AG04450 (cell line): ENCODE results near the gene C7orf33. TPM values are rescaled to one million over a fixed set of nuclear protein-coding genes. Genes with fewer than 3 reads are reported as not detected.

Source experiments
- CTCF ChIA-PET: fragments of 300-600, 350-600 bp; formaldehyde crosslinking; extraction: SDS; loops from one replicate; lab custom pipeline; 2022; ENCODE audit warnings: antibody characterized with exemption, inconsistent platforms; lab: Charles Lee
- POLR2A ChIA-PET: fragments of 350-600 bp; formaldehyde crosslinking; extraction: SDS; loops from one replicate; lab custom pipeline; 2021; ENCODE audit warnings: antibody characterized with exemption, inconsistent platforms; lab: Yijun Ruan, JAX
- DNase-seq: peaks from one replicate; pipeline ENCODE4 v3.0.0-alpha.2; 2011; ENCODE audit warnings: low read depth, low spot score
- H3K27ac ChIP-seq: one replicate; pipeline ENCODE4 v1.5.1; 2012; ENCODE audit warnings: low read depth, low read length, control low read depth
- H3K27me3 ChIP-seq: one replicate; pipeline ENCODE4 v1.6.0; 2012; ENCODE audit warnings: low read length; ENCODE audit not compliant: control insufficient read depth, insufficient read depth
- H3K4me3 ChIP-seq: 2 replicates; pipeline ENCODE4 v1.5.1; 2011; ENCODE audit warnings: mild to moderate bottlenecking, low read depth, low read length, control low read depth
- H3K9me3 ChIP-seq: 2 replicates; pipeline ENCODE4 v1.5.1; 2012; ENCODE audit warnings: low read length; ENCODE audit not compliant: control insufficient read depth, insufficient read depth
- CTCF ChIP-seq: IDR thresholded peaks from 2 replicates; pipeline ENCODE4 v1.5.1; 2011; ENCODE audit warnings: low read depth, low read length, control low read depth, inconsistent platforms
- polyA plus RNA-seq: library from polyadenylated mRNA; depleted of rRNA; stranded (reverse); fragments of >200 nt; gene quantifications from 2 replicates; pipeline ENCODE4 v1.2.3, GENCODE V29; 2011

C7orf33 gene
- polyA plus RNA-seq, 1 experiment = not detected

- ChIA-PET CTCF (no interaction called here), POLR2A (no interaction called here)
- no peak for TF ChIP-seq CTCF
- no peak overlapping the region for H3K4me3 ChIP-seq
- no peak overlapping the region for H3K27ac ChIP-seq
- peaks cover 2% of the 10 kb centered on the region for H3K27me3 ChIP-seq
- 0 out of 2 replicates have a peak, but pooled peaks cover 3% of the 10 kb centered on the region for H3K9me3 ChIP-seq
- no peak for DNase-seq
Measured at GRCh38 chr7:148605350-148605749, 14.8 kb downstream of the C7orf33 start.

- ChIA-PET CTCF (no interaction called here), POLR2A (interaction anchor here (0.7 kb wide), 1 partner anchor 91 kb away, joined by 3 read pairs; no protein-coding TSS in a partner anchor)
- 0 out of 2 replicates have a peak, but pooled peaks cover 3% of the 10 kb centered on the region for H3K9me3 ChIP-seq
- peaks cover 2% of the 10 kb centered on the region for H3K27me3 ChIP-seq
- TF ChIP-seq CTCF = no peak
- H3K27ac ChIP-seq = no peak overlapping the region
- no peak for DNase-seq
- no peak overlapping the region for H3K4me3 ChIP-seq
Measured at GRCh38 chr7:148607151-148607661, 16.6 kb downstream of the C7orf33 start.

GRCh38 chr7:148609045-148609725 is 18.6 kb downstream of the C7orf33 start:
- ChIA-PET CTCF (interaction anchor here (0.6 to 1.0 kb wide), 2 partner anchors 332 to 354 kb away, joined by 3 read pairs; no protein-coding TSS in a partner anchor), POLR2A (no interaction called here)
- TF ChIP-seq CTCF = no peak
- Histone ChIP-seq H3K4me3 (no peak overlapping the region), H3K27ac (no peak overlapping the region), H3K27me3 (peaks cover 2% of the 10 kb centered on the region), H3K9me3 (0 out of 2 replicates have a peak, but pooled peaks cover 3% of the 10 kb centered on the region)
- DNase-seq = no peak

GRCh38 chr7:148611692-148612091 is 21.1 kb downstream of the C7orf33 start:
- POLR2A ChIA-PET = no interaction called here
- Histone ChIP-seq H3K9me3 (no peaks in the 10 kb centered on the region), H3K27ac (no peak overlapping the region), H3K4me3 (no peak overlapping the region), H3K27me3 (peaks cover 2% of the 10 kb centered on the region)
- no peak for TF ChIP-seq CTCF
- no peak for DNase-seq
- CTCF ChIA-PET = no interaction called here

GRCh38 chr7:148615085-148615730 is 24.6 kb downstream of the C7orf33 start:
- no peaks in the 10 kb centered on the region for H3K27me3 ChIP-seq
- H3K9me3 ChIP-seq = no peaks in the 10 kb centered on the region
- no peak for TF ChIP-seq CTCF
- ChIA-PET CTCF (interaction anchor here (0.6 to 1.0 kb wide), 2 partner anchors 21 to 38 kb away, joined by 3 to 4 read pairs; no protein-coding TSS in a partner anchor), POLR2A (no interaction called here)
- H3K4me3 ChIP-seq = no peak overlapping the region
- no peak for DNase-seq
- no peak overlapping the region for H3K27ac ChIP-seq
